Liver (tissue), 2 donors: ENCODE results near the gene DMAC2.

Experiments used
- CTCF ChIP-seq: fragments of 150-350 bp; IDR thresholded peaks from 2 replicates; pipeline ENCODE4 v1.5.1; 2017; ENCODE audit warnings: improper control_type of control experiment, low read depth, low read length; ENCODE audit not compliant: missing input control
- FOXA1 ChIP-seq: IDR thresholded peaks from 2 replicates; pipeline ENCODE4 v1.6.1; 2016; ENCODE audit warnings: antibody characterized with exemption
- donor health status: healthy.

DNA sequence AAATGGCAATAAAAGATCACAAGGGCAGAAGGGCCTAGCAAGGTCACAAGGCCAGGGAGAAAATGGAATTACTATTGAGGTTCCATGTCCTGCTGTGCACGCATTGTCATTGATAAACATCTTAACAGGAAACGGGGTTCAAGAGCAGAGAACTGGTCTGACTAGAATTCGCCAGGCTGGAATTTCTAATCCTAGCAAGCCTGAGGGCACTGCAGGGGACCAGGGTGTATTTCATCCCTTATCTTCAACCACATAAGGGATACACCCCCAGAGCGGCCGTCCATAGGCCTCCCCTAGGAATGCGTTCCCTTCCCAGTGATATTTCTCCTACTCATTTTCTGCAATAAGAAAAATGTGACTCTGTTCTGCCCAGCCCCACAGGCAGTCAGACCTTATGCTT, 22.8 kb upstream of the DMAC2 start:
- TF ChIP-seq CTCF = no peak
- no peak for TF ChIP-seq FOXA1
